Stimulated activated CD4-positive, alpha-beta T cell treated with anti-CD3 and anti-CD28 coated beads, TNF-alpha, amount 100 ng/mL, for 24 hours (primary cell): ENCODE data around the gene TMEM163.
A peak's percentile ranks its signal among the peaks of the same experiment; 100 is the strongest.
"Not testable (repeated sequence)": the region's sequence is repeated elsewhere in the genome, so short reads cannot be mapped to it uniquely, and the experiment has no call there.

ENCODE experiments used
- DNase-seq, 3 experiments: peaks; one replicate each; pipeline ENCODE4 v3.0.0-alpha.2; 2020; ENCODE audit warnings: low read depth in 3 of 3

TMEM163 gene

DNA sequence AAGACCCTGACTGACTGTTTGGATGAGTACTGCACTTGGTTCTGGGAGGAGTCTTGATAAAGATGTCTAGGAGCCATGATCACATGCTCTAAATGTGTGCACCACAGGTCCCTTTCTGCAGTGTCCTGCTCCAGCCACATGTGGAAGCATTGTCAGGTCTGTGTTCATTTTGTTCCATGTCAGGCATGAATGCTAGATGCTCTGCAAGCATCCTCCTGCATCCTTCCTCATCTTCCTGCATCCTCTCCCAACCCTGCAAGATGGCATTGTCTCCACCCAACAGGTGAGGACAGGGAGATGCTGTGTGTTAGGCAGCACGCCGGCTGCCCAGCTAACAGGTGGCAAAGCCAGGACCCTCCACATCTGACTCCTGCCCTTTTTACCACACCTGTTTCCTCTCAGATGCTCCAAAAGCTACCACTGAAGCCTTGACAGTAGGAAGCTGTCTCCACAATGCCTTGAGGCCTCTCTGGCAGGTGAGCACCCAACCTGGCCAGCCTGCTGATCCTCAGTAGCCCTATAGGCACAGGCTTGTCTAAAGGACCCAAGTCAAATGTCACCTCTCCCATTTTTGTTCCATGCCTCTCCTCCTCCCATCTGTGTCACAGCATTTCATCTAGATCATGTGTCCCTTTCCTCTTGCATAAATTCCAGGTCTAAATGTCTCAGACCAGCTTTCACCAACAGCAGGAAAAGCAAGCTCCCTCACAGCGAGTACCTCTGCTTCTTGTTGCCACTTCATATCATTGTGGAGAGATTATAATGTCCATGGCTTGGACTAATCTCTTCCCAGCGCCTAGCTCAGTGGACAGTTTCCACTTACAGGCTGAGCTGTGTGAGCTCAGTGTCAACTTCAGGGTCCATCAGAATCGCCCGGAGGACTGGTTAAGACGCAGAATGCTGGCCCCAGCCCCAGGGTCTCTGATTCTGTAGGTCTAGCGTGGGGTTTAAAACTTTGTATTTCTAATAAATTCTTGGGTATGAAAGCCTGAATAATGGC is 55.0 kb downstream of the TMEM163 start:
- no peak for DNase-seq

DNA sequence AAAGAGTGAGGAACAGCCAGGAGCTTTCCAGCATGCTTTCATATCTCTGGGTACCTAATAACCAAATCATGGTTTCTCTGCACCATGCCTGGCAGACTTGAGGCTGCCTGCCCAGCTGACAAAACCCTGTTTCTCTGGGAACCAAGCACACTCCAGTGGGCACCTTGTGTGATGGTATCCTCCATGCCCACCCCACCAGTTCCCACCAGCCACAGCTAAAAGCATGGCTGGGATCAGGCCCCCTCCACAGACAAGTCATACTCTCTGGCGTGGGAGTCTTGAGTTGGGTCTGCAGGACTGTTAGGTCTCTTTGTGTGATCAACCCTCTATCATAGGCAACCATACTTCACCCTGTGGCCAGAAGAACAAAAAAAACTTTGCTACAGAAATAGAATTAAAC is 56.0 kb downstream of the TMEM163 start:
- DNase-seq: no peak

DNA sequence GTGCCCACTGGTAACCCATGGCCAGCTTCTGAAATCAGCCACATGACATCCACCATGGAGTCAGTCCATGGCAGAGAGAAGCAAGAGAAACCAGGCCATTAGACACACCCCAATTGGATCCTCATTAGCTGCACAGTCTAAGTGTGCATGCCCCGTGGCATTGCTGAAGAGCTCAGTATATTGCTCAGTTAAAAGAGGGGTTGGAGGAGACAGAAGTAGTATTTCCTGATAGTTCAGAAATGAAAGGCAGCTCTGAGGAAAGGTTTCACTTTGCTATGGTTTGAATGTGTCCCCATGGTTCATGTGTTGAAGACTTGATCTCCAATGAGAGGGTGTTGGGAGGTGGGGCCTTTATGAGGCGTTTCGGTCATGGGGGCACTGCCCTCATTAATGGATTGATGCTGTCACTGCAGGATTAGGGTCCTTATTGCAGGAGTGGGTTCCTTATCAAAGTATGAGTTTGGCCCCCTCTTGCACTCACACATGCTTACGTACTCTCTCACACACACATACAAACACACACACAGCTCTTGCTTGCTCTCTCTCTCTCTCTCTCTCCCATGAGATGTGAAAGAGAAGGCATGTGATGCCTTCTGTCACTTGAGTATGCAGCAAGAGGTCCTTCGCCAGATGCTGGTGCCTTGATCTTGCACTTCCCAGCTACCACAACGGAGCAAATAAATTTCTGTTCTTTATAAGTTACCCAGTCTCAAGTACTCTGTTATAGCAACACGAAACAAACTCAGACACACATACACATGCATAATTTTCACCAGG is 58.0 kb downstream of the TMEM163 start:
- no peak for DNase-seq

DNA sequence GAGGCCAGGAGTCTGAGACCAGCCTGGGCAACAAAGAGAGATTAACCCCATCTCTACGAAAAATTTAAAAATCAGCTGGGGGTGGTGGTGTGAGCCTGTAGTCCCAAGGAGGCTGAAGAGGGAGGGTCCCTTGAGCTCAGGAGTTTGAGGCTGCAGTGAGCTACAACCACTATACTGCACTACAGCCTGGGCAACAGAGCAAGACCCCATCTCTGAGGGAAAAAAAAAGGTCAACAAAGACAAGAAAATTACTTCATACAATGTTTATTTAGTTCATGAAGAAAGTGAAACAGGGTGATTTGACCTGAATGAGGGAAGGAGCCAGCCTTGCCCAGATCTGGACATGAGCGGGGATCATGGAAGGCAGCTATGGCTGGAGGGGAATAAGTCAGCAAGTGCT is 59.1 kb downstream of the TMEM163 start:
- DNase-seq: no peak

DNA sequence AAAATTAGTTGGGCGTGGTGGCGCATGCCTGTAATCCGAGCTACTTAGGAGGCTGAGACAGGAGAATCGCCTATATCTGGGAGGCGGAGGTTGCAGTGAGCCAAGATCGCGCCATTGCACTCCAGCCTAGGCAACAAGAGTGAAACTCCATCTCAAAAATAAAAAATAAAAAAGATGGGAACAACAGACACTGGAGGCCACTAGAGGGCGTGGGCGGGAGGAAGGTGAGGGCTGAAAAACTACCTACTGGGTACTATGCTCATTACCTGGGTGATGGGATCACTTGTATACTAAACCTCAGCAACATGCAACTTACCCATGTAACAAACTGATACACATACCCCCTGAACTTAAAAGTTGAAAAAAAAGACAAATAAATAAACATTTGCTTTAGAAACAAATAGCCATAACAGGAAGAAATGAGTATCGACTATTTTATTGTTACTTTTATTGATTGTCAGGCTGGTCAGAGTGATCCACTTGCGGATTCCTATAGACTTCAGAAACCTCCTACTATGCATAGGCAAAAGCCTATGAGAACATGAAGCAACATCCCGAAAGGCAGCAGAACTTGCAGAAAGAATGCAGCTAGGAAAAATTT is 61.0 kb downstream of the TMEM163 start:
- DNase-seq: no peak

DNA sequence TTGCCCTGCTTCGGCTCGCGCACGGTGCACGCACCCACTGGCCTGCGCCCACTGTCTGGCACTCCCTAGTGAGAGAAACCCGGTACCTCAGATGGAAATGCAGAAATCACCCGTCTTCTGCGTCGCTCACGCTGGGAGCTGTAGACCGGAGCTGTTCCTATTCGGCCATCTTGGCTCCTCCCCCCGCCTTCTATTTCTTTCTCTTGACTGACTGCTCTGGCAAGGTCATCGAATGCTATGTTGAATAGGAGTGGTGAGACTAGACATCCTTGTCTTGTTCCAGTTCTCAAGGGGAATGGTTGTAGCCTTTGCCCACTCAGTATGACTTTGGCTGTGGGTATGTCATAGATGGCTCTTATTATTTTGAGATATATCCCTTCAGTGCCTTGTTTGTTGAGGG is 62.4 kb downstream of the TMEM163 start:
- DNase-seq: not testable (repeated sequence)

DNA sequence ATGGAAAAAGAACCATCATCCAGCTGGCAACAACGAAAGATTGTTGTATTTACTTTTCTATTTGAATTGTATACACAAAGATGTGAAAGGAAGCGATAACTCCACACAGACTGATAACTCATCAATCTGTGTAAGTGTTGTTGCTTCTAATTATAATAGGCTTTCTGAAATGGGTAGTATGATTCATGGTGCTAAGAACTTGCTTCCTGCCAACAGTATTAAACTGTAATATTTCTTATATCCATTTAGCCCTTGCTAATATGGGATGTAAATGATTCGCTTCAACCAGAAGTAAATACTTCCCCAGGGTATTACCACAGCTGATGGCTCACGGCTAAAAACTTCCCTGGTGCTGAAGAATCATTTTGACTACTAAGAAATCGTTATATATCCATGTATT is 70.2 kb downstream of the TMEM163 start:
- no peak for DNase-seq

DNA sequence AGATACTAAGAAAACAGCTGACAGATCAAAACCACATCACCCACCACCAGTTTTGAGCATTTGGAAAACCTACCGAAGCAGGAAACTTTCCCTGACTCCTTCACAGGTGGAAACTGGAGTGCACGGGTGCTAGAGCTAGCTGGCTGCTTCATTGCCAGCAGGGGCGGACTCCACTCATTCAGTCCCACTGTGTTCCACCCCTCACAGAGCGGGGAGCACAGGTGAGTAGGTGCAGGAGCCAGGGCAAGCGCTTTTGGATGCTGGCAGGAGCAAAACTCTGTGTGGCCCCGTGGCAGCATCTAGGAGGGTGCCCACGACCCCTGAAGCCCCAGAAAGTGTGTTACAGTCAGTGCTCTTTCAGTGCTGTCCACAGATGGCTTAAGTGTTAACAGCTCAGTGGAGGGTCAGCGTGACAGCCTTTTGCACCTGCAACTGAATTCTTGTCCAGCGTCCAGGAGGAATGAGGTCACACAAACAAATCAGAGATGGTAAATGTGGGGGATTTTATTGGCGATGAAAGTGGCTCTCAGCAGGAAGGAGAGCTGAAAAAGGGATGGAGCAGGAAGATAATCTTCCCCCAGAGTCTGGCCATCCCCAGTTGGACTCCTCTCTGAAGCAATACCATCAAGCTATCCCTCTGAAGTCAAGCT is 71.1 kb downstream of the TMEM163 start:
- DNase-seq: no peak

DNA sequence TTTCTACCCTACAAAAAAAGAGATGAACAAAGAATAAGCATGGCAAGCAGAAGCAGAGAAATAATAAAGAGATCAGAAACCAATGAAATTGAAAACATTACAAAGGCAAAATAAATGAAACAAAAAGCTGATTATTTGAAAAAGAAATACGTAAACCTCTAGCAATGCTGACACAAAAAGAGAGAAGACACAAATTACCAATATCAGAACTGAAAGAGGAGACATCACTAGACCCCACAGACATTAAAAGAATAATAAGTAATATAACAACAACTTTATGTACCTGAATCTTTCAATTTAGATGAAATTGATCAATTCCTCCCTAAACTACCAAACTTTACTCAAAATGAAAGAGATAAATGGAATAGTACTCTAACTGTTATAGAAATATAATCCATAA is 75.9 kb downstream of the TMEM163 start:
- no peak for DNase-seq

DNA sequence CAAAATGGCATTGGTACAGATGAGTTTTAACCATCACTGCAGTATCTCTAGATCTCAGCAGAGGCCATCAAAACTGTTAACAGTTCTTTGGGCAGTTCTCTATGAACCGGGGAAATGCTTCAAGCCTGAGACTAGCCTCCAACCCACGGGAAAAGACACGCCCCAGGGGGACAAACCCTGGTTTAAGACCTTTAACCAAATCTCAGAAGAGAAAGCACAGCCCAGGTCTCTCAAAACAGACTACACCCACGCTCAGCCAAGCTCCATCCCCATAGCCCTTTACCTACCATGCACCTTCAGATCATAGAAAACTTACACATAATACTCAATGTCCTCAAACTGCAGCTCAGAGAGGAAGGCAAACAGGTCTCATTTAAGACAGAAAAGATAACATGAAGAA is 78.3 kb downstream of the TMEM163 start:
- no peak for DNase-seq

DNA sequence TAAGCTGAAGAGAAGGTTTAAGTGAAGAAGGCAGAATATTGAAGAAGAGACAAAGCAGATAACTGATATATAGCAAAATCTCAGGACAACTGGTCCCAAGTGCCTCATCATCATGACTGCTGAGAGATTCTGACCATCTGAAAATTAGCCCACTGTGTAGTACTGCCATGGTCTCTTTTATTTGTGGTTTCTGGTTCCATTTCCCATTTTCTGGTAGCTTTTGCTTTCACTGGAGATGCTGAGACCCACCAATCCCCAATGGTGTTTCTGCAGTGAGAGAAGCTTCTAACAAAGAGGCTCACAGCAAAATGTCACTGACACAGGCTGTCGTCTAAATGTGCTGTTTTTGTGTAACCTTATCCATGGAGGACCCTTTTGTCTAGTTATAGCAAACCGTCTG is 79.5 kb downstream of the TMEM163 start:
- DNase-seq: no peak

DNA sequence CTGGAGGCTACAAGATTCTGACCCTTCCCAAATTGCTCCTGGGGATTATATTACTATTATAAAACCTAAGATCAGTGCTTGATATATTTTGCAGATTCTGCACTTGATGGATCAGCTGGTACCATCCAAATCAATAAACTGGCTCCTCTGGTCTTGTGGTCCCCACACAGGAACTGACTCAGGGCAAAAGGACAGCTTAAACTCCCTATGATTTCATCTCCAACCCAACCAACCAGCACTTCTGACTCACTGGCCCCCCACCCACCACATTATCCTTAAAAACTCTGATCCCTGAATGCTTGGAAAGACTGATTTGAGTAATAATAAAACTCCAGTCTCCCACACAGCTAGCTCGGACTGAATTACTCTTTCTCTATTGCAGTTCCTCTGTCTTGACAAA is 82.1 kb downstream of the TMEM163 start:
- no peak for DNase-seq

DNA sequence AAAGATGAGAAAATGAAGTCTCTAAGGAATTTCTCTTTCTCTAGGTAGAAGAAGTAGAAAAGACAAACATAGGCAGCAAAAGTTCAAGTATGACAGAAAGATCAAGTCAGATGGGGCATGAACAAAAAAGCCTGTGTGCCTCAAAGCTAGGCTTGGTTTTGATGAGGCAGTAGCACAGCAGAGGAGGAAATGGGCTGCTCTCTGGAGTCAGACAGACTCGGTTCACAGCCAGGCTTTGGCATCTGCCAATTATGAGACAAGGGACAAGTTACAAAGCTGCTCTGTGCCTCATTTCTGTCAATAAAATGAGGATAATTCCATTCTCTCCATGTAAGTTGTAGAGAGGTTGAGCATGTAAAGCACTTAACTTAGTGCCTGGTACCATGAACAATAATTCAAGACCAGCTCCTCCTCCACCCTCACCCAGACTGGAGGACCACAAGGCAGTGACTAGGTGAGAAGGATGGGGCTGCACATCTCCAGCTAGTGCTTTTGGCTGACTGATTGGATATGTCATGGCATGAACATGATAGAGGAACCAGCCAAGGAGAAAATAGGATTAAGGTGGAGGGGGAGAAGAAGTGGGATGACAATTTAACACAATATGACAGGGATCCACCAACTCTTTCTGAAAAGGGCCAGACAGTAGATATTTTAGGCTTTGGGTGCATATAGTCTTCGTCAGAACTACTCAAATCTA is 84.6 kb downstream of the TMEM163 start:
- DNase-seq: no peak

DNA sequence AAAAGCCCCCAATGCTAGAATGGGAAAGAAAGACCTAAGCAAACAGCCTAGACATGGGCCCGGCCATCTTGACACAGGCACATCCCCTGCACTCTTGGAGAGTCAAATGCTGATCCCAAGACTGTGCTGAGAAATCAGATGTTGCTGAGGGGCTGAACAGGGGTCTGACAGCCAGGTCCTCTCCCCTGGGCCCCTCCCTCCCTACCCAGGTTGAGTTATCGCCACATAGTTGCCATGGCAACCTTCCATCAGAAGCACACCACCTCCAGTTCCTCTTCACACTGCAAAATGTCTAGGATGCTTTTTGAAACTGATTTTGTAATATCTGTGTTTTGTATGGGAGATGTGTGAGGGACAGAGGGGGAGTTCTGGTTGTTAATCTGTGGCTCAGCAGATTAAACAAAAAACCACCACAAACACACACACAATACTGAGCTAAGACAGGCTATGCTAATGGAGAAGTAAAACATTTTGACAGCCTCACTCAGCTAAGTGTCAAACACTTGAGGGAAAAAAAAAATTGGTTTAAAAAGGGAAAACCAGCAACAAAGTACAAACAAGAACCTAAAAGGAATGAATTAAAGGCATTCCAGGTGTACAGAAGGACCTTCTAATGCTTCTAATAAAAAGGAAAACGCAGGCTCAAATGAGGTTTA is 88.2 kb downstream of the TMEM163 start:
- no peak for DNase-seq

DNA sequence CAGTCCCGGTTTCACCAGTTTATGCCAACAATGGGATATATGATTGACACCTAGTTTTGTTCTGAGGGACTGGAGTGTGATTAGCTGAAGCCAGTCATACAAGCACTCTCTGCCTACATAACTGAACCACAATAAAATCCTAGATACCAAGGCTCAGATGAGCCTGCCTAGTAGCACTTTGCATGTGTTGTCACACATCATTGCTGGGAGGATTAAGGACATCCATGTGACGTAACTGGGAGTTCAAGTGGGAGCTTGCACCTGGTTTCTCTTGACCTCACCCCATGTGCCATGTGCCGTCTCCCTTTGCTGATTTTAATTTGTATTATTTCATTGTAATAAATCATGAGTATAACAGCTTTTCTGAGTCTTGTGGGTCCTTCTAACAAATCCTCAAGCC is 90.3 kb downstream of the TMEM163 start:
- DNase-seq: no peak

DNA sequence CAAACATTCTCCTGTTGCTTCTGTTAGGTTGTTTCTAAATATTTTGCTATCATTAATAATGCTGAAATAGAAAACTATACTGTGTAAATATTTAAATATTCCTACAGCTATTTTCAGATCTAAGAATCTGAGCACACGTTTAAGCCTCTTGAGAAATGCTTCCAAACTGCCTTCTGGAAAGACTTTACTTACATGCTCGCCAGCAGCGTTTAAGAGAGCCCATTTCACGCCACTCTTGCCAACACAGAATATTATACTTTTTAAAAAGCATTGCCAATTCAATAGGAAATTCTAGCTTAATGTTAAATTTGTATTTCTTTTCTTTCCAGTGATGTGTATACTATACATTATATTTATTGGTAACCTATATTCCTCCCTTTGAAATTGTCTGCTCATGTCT is 92.0 kb downstream of the TMEM163 start:
- DNase-seq: no peak

DNA sequence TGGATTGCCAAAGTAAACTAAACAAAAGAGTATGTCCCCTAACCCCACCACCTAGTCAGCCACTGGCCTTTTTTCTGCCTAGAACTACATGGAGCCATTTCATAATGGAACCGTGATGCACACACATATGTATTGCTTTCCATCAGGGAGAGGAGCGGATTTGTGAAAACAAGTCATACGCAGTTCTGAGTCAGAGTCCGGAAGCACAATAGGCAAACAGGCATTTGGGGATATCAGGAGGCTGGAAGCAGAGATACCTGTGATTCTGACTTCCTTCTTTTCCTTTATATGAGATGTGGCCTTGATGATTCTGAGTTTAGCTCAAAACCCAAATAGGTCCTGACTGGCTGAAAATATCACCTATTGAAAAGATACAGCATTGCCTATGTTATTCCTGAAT is 93.5 kb downstream of the TMEM163 start:
- DNase-seq: no peak

DNA sequence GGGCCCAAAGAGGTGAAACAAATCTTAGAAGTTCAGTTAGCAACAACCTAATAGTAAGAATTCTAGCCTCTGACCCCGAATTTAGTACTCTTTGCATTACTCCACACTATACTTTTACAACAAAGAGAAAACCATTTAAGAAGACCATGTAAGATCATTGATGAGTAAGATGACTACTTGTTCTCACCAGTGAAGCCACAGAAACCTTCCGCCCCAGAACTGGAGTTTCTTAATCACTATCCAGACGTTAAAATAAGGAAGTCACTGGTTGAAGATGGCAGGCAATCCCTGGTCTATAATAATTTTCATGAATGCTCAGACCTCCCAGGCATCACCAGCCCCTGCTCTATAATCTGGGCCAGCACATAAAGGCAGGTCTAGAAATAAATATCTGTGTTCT is 95.0 kb downstream of the TMEM163 start:
- peak in 1 of 3 experiments; percentile 3 for DNase-seq

DNA sequence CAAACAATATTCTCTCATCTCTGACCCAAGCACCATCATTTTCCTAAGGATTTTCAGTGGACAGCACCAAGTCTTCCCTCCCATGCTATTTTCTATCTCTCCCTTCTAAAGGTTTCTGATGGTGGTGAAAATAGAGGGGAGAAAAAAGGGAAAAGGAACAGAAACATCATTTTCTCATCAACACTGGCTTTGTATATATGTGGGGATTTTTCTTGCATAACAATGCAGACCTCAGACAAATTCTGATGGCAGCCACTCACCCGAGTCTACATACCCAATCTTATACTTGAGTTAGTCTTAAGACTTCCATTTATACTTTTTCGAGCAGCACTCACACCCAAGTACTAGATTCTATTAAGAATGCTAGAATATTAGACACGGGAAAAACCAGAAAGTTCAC is 95.8 kb downstream of the TMEM163 start:
- no peak for DNase-seq

DNA sequence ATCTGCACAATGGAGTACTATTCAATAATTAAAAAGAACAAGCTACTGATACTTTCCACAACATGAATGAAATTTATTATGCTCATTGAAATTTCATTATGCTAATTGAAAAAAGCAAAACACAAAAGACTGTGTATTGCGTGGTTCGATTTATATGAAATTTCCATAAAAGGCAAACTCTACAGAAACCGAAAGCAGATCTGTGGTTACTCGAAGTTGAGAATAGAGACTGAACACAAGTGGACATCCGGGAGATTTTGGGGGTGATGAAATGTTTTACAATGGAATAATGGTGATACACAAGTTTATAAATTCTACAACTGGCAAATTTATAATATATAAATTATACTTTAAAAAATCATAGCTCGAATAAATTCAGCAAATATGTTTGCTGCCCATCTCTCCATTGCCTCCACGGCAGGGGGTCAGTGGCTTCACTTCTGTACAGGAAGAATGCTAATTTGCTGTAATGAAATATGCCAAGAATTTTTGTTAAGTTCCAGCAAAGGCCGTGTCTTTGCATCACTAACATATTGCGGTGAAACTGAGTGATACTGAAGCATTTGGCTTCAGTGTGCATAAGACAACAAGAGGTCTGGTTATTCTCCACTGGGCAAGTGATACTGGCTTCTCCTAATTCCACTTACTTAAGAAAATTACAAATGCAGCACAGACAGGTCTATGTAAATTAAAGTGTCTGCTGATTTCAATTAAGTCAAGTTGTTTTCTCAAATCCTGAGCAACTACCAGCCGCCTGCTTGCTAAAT is 96.7 kb downstream of the TMEM163 start:
- DNase-seq: no peak
